ENCODE measurements around the gene UGT8. TPM values are rescaled to one million over a fixed set of nuclear protein-coding genes. Genes with fewer than 3 reads are reported as not detected.
"Not testable (repeated sequence)": the region's sequence is repeated elsewhere in the genome, so short reads cannot be mapped to it uniquely, and the experiment has no call there.

Gene UGT8
- total and polyA plus RNA-seq, 2 donors (not counting 1 experiment from before 2014, with no cell fraction given) = 4.2 to 24.0 TPM

DNA sequence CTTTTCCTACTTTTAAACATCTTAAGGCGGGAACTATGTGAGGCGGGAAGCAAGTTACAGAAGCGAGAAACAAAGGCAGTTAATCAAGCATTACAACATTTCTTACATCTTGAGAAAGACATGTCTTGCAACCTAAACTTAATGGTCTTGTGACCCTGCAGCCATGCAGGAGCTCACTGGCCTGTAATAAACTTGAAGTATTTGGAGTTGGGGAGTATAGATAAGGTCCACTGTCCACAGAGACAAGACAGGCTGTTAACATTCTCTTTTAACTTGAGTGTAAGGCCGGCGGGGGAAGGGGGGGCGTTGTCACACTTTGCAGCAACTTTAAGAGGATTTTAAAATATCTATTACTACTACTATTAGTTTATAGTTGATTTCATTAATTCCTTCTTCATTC is 10.3 kb upstream of the UGT8 start:
- Histone ChIP-seq H3K79me2 (ENCODE audit: control insufficient read depth, insufficient read depth, low read length) (no peaks in the 10 kb centered on the region), H3K27me3 (replicated peaks in 1 of 4; ENCODE audit: control extremely low read depth in 1 of 4, control insufficient read depth in 3 of 4, insufficient read depth in 4 of 4, low read length in 3 of 4) (peaks cover 0 to 4% (median 0%) of the 10 kb centered on the region in 4 experiments), H2AFZ (ENCODE audit: insufficient read depth, low read depth, low read length, poor library complexity, severe bottlenecking) (no peak overlapping the region), H3K9ac (ENCODE audit: low read length) (no peak overlapping the region), H3K4me1 (ENCODE audit: control insufficient read depth in 2 of 2, insufficient read depth in 2 of 2, low read length in 2 of 2) (no peaks in the 10 kb centered on the region), H3K9me3 (ENCODE audit: control extremely low read depth in 1 of 3, control insufficient read depth in 2 of 3, insufficient read depth in 1 of 3, low read length in 2 of 3) (no peaks in the 10 kb centered on the region), H3K36me3 (replicated peaks in 1 of 2; ENCODE audit: control extremely low read depth in 1 of 2, control insufficient read depth in 1 of 2, extremely low read depth in 1 of 2, insufficient read depth in 2 of 2, low read length in 1 of 2) (no peaks in the 10 kb centered on the region), H3K4me3 (ENCODE audit: control extremely low read depth in 1 of 5, extremely low read depth in 1 of 5, insufficient read depth in 1 of 5, low read depth in 2 of 5, low read length in 4 of 5) (no peak overlapping the region), H4K20me1 (ENCODE audit: control insufficient read depth, insufficient read depth, low read length, poor library complexity, severe bottlenecking) (no peaks in the 10 kb centered on the region), H3K4me2 (replicated peaks; ENCODE audit: low read depth, low read length, poor library complexity, severe bottlenecking) (no peak overlapping the region), H3K27ac (ENCODE audit: low read length in 2 of 2) (no peak overlapping the region)
- ATAC-seq (ENCODE audit: low read depth) (no peak), DNase-seq (no peak)
- Mint-ChIP-seq H3K4me3 (no peak overlapping the region), H3K27ac (no peak overlapping the region), H3K27me3 (peaks cover under 1% of the 10 kb centered on the region), H3K9me3 (ENCODE audit: insufficient read depth) (no peaks in the 10 kb centered on the region), H3K4me1 (no peaks in the 10 kb centered on the region)
- ChIA-PET POLR2A (no interaction called here), CTCF (no interaction called here)
- intact Hi-C loops (cut with micrococcal nuclease) = no loop called here
- TF ChIP-seq EZH2 (IDR thresholded peaks at IDR 0.05; ENCODE audit: borderline replicate concordance, insufficient read depth, low read depth, low read length, poor library complexity, severe bottlenecking) = no peak
- TF ChIP-seq, protein P1, sequence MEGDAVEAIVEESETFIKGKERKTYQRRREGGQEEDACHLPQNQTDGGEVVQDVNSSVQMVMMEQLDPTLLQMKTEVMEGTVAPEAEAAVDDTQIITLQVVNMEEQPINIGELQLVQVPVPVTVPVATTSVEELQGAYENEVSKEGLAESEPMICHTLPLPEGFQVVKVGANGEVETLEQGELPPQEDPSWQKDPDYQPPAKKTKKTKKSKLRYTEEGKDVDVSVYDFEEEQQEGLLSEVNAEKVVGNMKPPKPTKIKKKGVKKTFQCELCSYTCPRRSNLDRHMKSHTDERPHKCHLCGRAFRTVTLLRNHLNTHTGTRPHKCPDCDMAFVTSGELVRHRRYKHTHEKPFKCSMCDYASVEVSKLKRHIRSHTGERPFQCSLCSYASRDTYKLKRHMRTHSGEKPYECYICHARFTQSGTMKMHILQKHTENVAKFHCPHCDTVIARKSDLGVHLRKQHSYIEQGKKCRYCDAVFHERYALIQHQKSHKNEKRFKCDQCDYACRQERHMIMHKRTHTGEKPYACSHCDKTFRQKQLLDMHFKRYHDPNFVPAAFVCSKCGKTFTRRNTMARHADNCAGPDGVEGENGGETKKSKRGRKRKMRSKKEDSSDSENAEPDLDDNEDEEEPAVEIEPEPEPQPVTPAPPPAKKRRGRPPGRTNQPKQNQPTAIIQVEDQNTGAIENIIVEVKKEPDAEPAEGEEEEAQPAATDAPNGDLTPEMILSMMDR (IDR thresholded peaks at IDR 0.05) = no peak
- WGBS (ENCODE audit: insufficient coverage) = no CpG with 5 or more reads among the region's 6 CpGs

- H2AFZ ChIP-seq (ENCODE audit: insufficient read depth, low read depth, low read length, poor library complexity, severe bottlenecking); H3K4me1 Mint-ChIP-seq; H3K9me3 ChIP-seq (ENCODE audit: control extremely low read depth in 1 of 3, control insufficient read depth in 2 of 3, insufficient read depth in 1 of 3, low read length in 2 of 3); H3K27ac ChIP-seq (ENCODE audit: low read length in 2 of 2); DNase-seq; H3K27me3 ChIP-seq (replicated peaks in 1 of 4; ENCODE audit: control extremely low read depth in 1 of 4, control insufficient read depth in 3 of 4, insufficient read depth in 4 of 4, low read length in 3 of 4); H3K27me3 Mint-ChIP-seq; ATAC-seq (ENCODE audit: low read depth); H3K27ac Mint-ChIP-seq; H3K4me1 ChIP-seq (ENCODE audit: control insufficient read depth in 2 of 2, insufficient read depth in 2 of 2, low read length in 2 of 2); H4K20me1 ChIP-seq (ENCODE audit: control insufficient read depth, insufficient read depth, low read length, poor library complexity, severe bottlenecking); H3K4me2 ChIP-seq (replicated peaks; ENCODE audit: low read depth, low read length, poor library complexity, severe bottlenecking); H3K79me2 ChIP-seq (ENCODE audit: control insufficient read depth, insufficient read depth, low read length); CTCF ChIA-PET; H3K36me3 ChIP-seq (replicated peaks in 1 of 2; ENCODE audit: control extremely low read depth in 1 of 2, control insufficient read depth in 1 of 2, extremely low read depth in 1 of 2, insufficient read depth in 2 of 2, low read length in 1 of 2); H3K4me3 Mint-ChIP-seq; H3K4me3 ChIP-seq (ENCODE audit: control extremely low read depth in 1 of 5, extremely low read depth in 1 of 5, insufficient read depth in 1 of 5, low read depth in 2 of 5, low read length in 4 of 5); H3K9me3 Mint-ChIP-seq (ENCODE audit: insufficient read depth); intact Hi-C loops (cut with micrococcal nuclease); POLR2A ChIA-PET; H3K9ac ChIP-seq (ENCODE audit: low read length): not testable (repeated sequence)
- WGBS (ENCODE audit: insufficient coverage) = 100% methylated on average over 1 of the region's 1 CpG
Measured at GRCh38 chr4:114590360-114590759, 8.2 kb upstream of the UGT8 start.

All from B cell (primary cell).